SIG-M5 (cell line): Measurements from ENCODE around the gene AOC1.
A peak's percentile ranks its signal among the peaks of the same experiment; 100 is the strongest.

Experiments used
- DNase-seq: peaks from one replicate; lab custom pipeline; 2025; lab: John Stamatoyannopoulos, UW

AOC1 gene

GRCh38 chr7:150858236-150859197 is 6.2 kb downstream of the AOC1 start:
- no peak for DNase-seq

- DNase-seq: no peak
Measured at GRCh38 chr7:150860291-150860977, 8.1 kb downstream of the AOC1 start.

GRCh38 chr7:150860978-150861295 is 8.6 kb downstream of the AOC1 start:
- no peak for DNase-seq

GRCh38 chr7:150862356-150862755 is 10.0 kb downstream of the AOC1 start:
- no peak for DNase-seq

GRCh38 chr7:150863946-150864345 is 11.6 kb downstream of the AOC1 start:
- no peak for DNase-seq

GRCh38 chr7:150866932-150867564 is 14.7 kb downstream of the AOC1 start:
- DNase-seq: no peak

GRCh38 chr7:150867605-150868004 is 15.3 kb downstream of the AOC1 start:
- DNase-seq: no peak

- no peak for DNase-seq
Measured at GRCh38 chr7:150869467-150869866, 17.1 kb downstream of the AOC1 start.

GRCh38 chr7:150871601-150872000 is 19.3 kb downstream of the AOC1 start:
- no peak for DNase-seq

- no peak for DNase-seq
Measured at GRCh38 chr7:150874401-150875198, 22.3 kb downstream of the AOC1 start.

- no peak for DNase-seq
Measured at GRCh38 chr7:150875791-150876190, 23.5 kb downstream of the AOC1 start.

- DNase-seq: peak; percentile 2
Measured at GRCh38 chr7:150876817-150877526, 24.7 kb downstream of the AOC1 start.

- no peak for DNase-seq
Measured at GRCh38 chr7:150877536-150877935, 25.2 kb downstream of the AOC1 start.

- DNase-seq: no peak
Measured at GRCh38 chr7:150879345-150879744, 27.0 kb downstream of the AOC1 start.

GRCh38 chr7:150881189-150881588 is 28.9 kb downstream of the AOC1 start:
- DNase-seq: no peak

GRCh38 chr7:150890853-150891584 is 38.7 kb downstream of the AOC1 start:
- no peak for DNase-seq

GRCh38 chr7:150891740-150892139 is 39.4 kb downstream of the AOC1 start:
- no peak for DNase-seq

- DNase-seq: no peak
Measured at GRCh38 chr7:150895809-150896208, 43.5 kb downstream of the AOC1 start.

- DNase-seq: no peak
Measured at GRCh38 chr7:150896562-150897209, 44.4 kb downstream of the AOC1 start.
